HL-60 (cell line): ENCODE data around the gene PRKCI.
A peak's percentile ranks its signal among the peaks of the same experiment; 100 is the strongest.

ENCODE experiments used
- DNase-seq, 2 experiments: peaks; one replicate each; pipeline ENCODE4 v3.0.0-alpha.2; 2010 to 2020; ENCODE audit warnings: low read depth in 1 of 2, low spot score in 1 of 2
- H3K27ac ChIP-seq: fragments of 250-450 bp; sonication (Bioruptor Pico); replicated peaks from 2 replicates; pipeline ENCODE4 v1.5.1; 2020; ENCODE audit warnings: mild to moderate bottlenecking, moderate library complexity
- H3K27me3 ChIP-seq: fragments of 250-450 bp; sonication (Bioruptor Pico); 2 replicates; pipeline ENCODE4 v1.5.1; 2021; ENCODE audit warnings: mild to moderate bottlenecking, moderate library complexity; ENCODE audit not compliant: insufficient read depth, poor library complexity, severe bottlenecking
- H3K4me3 ChIP-seq: replicated peaks from 2 replicates; pipeline ENCODE4 v1.5.1; 2011; ENCODE audit warnings: mild to moderate bottlenecking, control low read depth, low read length; ENCODE audit not compliant: insufficient read depth
- CTCF ChIP-seq: IDR thresholded peaks from one replicate; pipeline ENCODE4 v1.5.1; 2011; ENCODE audit warnings: low read length, control low read depth, inconsistent platforms; ENCODE audit not compliant: insufficient read depth
- GABPA ChIP-seq: IDR thresholded peaks from 2 replicates; pipeline ENCODE4 v1.6.1; 2012; ENCODE audit warnings: low read depth
- POLR2AphosphoS5 ChIP-seq: IDR thresholded peaks from 2 replicates; pipeline ENCODE4 v1.6.1; 2012; ENCODE audit warnings: low read depth
- REST ChIP-seq: IDR thresholded peaks from 2 replicates; pipeline ENCODE4 v1.6.1; 2012; ENCODE audit warnings: low read depth; ENCODE audit not compliant: insufficient replicate concordance
- SPI1 ChIP-seq: IDR thresholded peaks from 2 replicates; pipeline ENCODE4 v1.6.1; 2012; ENCODE audit warnings: low read depth, mild to moderate bottlenecking, borderline replicate concordance

Gene PRKCI

DNA sequence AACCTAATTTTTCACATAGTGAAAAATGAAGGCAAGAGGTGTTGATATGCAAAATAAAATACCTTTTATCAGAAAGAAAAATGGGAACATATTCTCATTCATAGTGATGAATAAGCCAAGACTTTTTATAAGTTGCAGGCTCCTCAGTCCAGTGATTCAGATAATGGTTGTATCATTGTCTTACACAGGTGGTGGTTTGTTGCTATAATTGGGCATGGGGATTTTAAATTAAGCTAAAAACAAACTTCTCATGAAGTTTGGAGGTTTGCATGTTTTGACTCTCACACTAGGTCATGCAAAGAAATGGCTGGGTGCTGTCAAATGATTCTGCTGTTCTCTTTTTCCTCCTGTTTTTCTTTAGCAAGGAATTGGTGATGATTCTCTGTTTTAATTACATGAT lies 74.5 kb downstream of the PRKCI start:
- Histone ChIP-seq H3K27me3 (no peaks in the 10 kb centered on the region), H3K27ac (no peak overlapping the region), H3K4me3 (no peak overlapping the region)
- TF ChIP-seq POLR2AphosphoS5 = no peak
- DNase-seq = no peak

- TF ChIP-seq SPI1 (peak; percentile 85), CTCF (no peak), POLR2AphosphoS5 (no peak; the same call in 1 of the 2 replicates), GABPA (no peak)
- DNase-seq = peak; percentile 58 to 78
Measured at GRCh38 chr3:170301405-170301804, 79.2 kb downstream of the PRKCI start.

GRCh38 chr3:170302008-170302407 lies 79.8 kb downstream of the PRKCI start:
- TF ChIP-seq SPI1 (no peak), GABPA (no peak), POLR2AphosphoS5 (no peak), CTCF (no peak), REST (no peak)
- Histone ChIP-seq H3K27ac (no peak overlapping the region), H3K27me3 (no peaks in the 10 kb centered on the region), H3K4me3 (no peak overlapping the region)
- no peak for DNase-seq

More at GRCh38 chr3:170301405-170301804, 79.2 kb downstream of the PRKCI start:
- no peak overlapping the region for H3K4me3 ChIP-seq
- H3K27ac ChIP-seq = no peak overlapping the region
- H3K27me3 ChIP-seq = no peaks in the 10 kb centered on the region

DNA sequence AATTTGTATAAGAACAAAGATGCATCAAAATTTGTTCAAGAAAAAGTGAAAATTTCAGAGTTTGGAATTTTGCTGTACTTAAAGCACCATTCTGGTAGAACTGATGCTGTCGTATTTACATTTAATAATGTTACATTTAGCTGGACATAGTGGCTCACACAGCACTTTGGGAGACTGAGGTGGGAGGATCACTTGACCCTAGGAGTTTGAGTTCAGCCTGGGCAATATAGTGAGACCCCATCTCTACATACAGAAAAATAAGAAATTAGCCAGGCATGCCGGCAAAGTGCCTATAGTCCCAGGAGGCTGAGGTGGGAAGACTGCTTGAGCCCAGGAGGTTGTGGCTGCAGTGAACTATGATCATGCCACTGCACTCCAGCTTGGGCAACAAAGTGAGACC lies 83.8 kb downstream of the PRKCI start:
- TF ChIP-seq SPI1 (no peak), POLR2AphosphoS5 (no peak), GABPA (no peak), CTCF (no peak), REST (no peak)

More for the DNA sequence above, 83.8 kb downstream of the PRKCI start:
- Histone ChIP-seq H3K27me3 (no peaks in the 10 kb centered on the region), H3K27ac (no peak overlapping the region), H3K4me3 (no peak overlapping the region)
- DNase-seq = no peak
